ENCODE data around the gene HOXA9. TPM values are rescaled to one million over a fixed set of nuclear protein-coding genes. Genes with fewer than 3 reads are reported as not detected.
A peak's percentile ranks its signal among the peaks of the same experiment; 100 is the strongest.

Gene HOXA9
- total RNA-seq, 1 donor from 2014 or later, result not detected

DNA sequence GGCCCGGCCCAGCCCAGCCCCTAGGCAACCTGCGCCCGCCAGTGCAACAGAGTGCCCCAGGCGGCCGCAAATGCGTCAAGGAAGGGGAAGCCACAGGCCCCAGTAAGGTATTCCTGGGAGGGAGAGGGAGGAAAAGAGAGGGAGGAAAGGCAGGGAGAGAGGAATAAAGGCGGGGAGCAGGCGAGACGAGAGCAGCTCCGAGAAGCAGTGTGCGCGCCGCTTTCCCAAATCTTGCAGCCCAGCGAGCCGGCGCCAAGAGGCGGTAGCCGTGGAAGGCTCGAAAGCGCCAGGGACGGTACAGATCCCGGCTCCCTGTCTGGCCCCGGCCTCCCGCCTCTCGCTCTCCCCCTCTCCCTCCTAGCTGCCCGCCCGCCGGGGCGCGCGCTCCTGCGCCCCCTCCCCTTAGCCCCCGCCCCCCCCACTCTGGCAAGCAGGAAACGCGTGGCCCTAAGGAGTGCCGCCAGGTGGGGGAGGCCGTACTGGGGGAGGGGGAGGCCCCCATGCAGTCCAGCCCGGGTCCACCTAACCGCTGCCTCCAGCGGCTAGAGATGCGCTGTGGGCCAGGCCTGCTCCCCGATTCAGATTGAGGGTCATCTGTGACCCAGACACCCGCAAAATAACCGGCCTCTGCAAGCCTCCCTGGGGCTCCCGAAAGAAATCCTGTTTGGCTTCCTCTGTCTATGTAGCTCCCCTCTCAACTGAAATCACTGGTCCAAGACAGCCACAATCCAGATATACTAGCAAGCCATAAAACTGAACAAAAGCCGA lies 4.5 kb upstream of the HOXA9 start:
- peaks cover 2% of the 10 kb centered on the region for H3K36me3 Mint-ChIP-seq (ENCODE audit: unreplicated experiment)
- peaks cover 73% of the 10 kb centered on the region for H3K27me3 Mint-ChIP-seq (ENCODE audit: unreplicated experiment)
- no peak for DNase-seq (ENCODE audit: extremely low spot score, unreplicated experiment)
- TF ChIP-seq, protein P1, sequence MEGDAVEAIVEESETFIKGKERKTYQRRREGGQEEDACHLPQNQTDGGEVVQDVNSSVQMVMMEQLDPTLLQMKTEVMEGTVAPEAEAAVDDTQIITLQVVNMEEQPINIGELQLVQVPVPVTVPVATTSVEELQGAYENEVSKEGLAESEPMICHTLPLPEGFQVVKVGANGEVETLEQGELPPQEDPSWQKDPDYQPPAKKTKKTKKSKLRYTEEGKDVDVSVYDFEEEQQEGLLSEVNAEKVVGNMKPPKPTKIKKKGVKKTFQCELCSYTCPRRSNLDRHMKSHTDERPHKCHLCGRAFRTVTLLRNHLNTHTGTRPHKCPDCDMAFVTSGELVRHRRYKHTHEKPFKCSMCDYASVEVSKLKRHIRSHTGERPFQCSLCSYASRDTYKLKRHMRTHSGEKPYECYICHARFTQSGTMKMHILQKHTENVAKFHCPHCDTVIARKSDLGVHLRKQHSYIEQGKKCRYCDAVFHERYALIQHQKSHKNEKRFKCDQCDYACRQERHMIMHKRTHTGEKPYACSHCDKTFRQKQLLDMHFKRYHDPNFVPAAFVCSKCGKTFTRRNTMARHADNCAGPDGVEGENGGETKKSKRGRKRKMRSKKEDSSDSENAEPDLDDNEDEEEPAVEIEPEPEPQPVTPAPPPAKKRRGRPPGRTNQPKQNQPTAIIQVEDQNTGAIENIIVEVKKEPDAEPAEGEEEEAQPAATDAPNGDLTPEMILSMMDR (IDR thresholded peaks at IDR 0.05), result no peak
- no peak overlapping the region for H3K27ac Mint-ChIP-seq (ENCODE audit: unreplicated experiment)
- peak overlapping the region; percentile 32 for H3K4me3 Mint-ChIP-seq (ENCODE audit: unreplicated experiment)
- H3K4me1 Mint-ChIP-seq (ENCODE audit: unreplicated experiment), result peaks cover 14% of the 10 kb centered on the region
- H3K9me3 Mint-ChIP-seq (ENCODE audit: unreplicated experiment), result no peaks in the 10 kb centered on the region

DNA sequence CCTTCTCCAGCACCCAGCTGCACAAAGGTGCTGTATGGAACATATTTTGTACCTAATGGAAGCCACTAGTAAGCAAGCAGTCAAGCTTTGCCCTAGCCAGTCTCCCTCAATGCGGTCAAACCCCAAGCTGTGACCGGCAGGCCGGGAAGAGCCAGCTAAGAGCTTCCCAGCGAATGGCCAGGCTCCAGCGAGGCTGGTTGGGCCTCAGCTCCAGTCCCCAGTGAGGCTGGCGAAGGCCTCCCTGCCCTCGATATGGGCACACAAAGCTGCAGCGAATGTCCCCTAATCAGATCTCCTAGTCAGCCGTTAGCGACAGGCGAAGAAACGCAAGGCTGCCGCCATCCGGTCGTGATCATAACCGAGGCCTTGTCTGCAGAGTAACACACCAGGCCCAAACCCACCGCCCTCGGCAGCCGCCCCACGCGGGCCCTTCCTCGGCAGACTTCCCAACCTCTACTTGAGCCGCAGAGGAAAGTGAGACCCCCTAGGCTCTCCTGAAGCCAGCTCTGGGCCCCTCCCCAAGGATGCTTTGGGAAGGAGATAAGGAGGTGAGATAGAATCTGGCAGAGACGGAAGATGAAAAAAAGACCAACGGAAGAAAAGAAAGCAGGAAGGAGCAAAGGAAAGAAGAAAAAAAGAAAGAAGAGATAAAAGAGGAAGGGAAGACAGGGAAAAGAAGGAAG lies 3.1 kb upstream of the HOXA9 start:
- no peaks in the 10 kb centered on the region for H3K9me3 Mint-ChIP-seq (ENCODE audit: unreplicated experiment)
- H3K36me3 Mint-ChIP-seq (ENCODE audit: unreplicated experiment), result peaks cover 2% of the 10 kb centered on the region
- H3K27me3 Mint-ChIP-seq (ENCODE audit: unreplicated experiment), result peaks cover 80% of the 10 kb centered on the region
- DNase-seq (ENCODE audit: extremely low spot score, unreplicated experiment), result no peak
- H3K27ac Mint-ChIP-seq (ENCODE audit: unreplicated experiment), result no peak overlapping the region
- no peak overlapping the region for H3K4me3 Mint-ChIP-seq (ENCODE audit: unreplicated experiment)
- TF ChIP-seq, protein P1 (IDR thresholded peaks at IDR 0.05), result no peak
- peaks cover 13% of the 10 kb centered on the region for H3K4me1 Mint-ChIP-seq (ENCODE audit: unreplicated experiment)

DNA sequence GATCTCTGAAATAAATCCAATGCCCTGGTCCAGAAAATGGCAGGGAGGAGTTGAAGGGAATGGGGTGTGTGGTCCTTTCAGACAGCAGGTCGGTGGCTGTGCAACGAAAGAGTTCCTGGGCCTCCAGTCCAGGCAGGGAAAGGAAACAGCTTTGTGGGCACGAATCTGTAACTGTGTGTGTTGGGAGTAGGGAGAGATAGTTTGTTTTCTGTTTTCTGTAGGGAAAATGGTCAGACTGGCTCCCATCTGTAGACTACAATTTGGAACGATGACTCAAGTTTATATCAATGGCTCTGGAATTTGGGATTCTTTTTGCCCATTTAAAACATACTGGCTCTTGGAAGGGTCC lies 2.6 kb upstream of the HOXA9 start:
- no peak for DNase-seq (ENCODE audit: extremely low spot score, unreplicated experiment)
- Mint-ChIP-seq H3K4me3 (ENCODE audit: unreplicated experiment) (no peak overlapping the region), H3K9me3 (ENCODE audit: unreplicated experiment) (no peaks in the 10 kb centered on the region), H3K27ac (ENCODE audit: unreplicated experiment) (no peak overlapping the region), H3K4me1 (ENCODE audit: unreplicated experiment) (peaks cover 12% of the 10 kb centered on the region), H3K27me3 (ENCODE audit: unreplicated experiment) (peaks cover 83% of the 10 kb centered on the region), H3K36me3 (ENCODE audit: unreplicated experiment) (peaks cover 2% of the 10 kb centered on the region)
- TF ChIP-seq, protein P1 (IDR thresholded peaks at IDR 0.05), result no peak

DNA sequence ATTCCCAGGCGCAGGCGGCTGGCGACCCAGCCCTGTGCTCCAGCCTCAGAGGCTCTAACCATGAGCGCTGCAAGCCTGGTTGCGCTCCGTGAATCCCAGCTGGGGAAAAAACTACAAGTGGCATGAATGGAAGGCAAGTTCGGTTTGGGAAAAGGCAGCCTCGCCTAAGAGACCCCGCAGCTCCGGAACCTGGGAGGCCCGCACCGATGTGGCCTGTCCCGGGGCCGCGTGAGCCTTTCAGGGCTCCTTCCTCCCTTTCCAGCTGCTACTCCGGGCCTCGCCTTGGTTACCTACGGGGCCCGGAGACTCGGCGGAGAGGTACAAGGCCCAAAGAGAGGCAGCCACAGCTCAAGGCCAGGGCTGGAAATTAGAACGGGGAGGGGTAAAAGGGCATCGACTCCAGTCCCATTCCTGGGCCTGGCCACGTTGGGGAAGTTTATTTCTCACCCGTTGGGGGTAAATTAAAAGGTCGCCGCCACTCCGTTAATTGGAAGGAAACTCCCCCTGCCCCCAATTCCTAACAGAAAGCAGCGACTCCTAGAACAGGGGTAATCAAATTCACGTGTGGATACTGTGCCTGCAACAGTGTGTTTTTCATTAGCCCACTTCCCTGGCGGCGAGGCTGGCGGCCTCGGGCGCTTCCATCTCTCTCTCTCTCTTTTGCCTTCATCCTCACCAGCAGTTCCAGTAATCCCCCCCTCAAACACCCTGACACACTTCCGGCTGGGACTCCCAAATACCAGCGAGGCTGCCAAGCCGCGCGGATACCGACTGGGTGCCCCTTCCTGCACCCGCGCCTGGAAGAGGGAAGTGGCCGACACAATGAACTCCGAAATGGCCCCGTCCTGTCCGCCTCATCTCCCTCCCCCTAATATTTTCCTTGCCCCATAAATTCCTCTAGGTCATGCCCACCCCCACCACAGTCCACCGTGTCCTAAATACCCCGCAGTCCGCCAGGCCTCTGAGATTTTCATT lies 1.5 kb upstream of the HOXA9 start:
- no peak overlapping the region for H3K4me3 Mint-ChIP-seq (ENCODE audit: unreplicated experiment)
- DNase-seq (ENCODE audit: extremely low spot score, unreplicated experiment), result no peak
- H3K36me3 Mint-ChIP-seq (ENCODE audit: unreplicated experiment), result peaks cover 2% of the 10 kb centered on the region
- H3K27me3 Mint-ChIP-seq (ENCODE audit: unreplicated experiment), result peaks cover 84% of the 10 kb centered on the region
- TF ChIP-seq, protein P1 (IDR thresholded peaks at IDR 0.05), result no peak
- H3K4me1 Mint-ChIP-seq (ENCODE audit: unreplicated experiment), result peaks cover 7% of the 10 kb centered on the region
- no peak overlapping the region for H3K27ac Mint-ChIP-seq (ENCODE audit: unreplicated experiment)
- H3K9me3 Mint-ChIP-seq (ENCODE audit: unreplicated experiment), result no peaks in the 10 kb centered on the region

Measured in osteocyte (in vitro differentiated cells).